ENCODE results near the gene NUP210L. TPM values are rescaled to one million over a fixed set of nuclear protein-coding genes. Genes with fewer than 3 reads are reported as not detected.
A peak's percentile ranks its signal among the peaks of the same experiment; 100 is the strongest.

The NUP210L gene
- total and polyA plus RNA-seq, 9 of the 15 experiments (the other 6 are each of a cell fraction or from before 2014, with no cell fraction given), result 0.01 to 0.04 TPM; not detected in 7

- TF ChIP-seq RAD21 (CRISPR knock-in tag; conservative IDR thresholded peaks at IDR 0.05 in 1 of 2, IDR thresholded peaks at IDR 0.05 in 1 of 2), result peak; percentile 25 to 26; a peak in 1 of 4 replicates
- TF ChIP-seq BRD4 (IDR thresholded peaks at IDR 0.05), result 0 out of 2 replicates have a peak, but pooled peaks have one; percentile 46
- peak; percentile 84; the same call in 1 of the 2 replicates for TF ChIP-seq HMGXB4 (CRISPR knock-in tag; IDR thresholded peaks at IDR 0.05)
- 0 out of 2 replicates have a peak, but pooled peaks have one; percentile 43 for TF ChIP-seq ZBTB9 (CRISPR knock-in tag; IDR thresholded peaks at IDR 0.05)
- TF ChIP-seq PTTG1 (tag; IDR thresholded peaks at IDR 0.05; ENCODE audit: low read depth), result 0 out of 2 replicates have a peak, but pooled peaks have one; percentile 45
- no peak for TF ChIP-seq ZNF282 (CRISPR knock-in tag; IDR thresholded peaks at IDR 0.05)
- TF ChIP-seq PRDM10 (IDR thresholded peaks at IDR 0.05; ENCODE audit: partially characterized antibody), result peak; percentile 98
- peak; percentile 67 for TF ChIP-seq FOSL1 (tag; conservative IDR thresholded peaks at IDR 0.05)
- peak; percentile 77 for TF ChIP-seq LEF1 (IDR thresholded peaks at IDR 0.05)
- peak; percentile 71 for TF ChIP-seq HDAC3 (IDR thresholded peaks at IDR 0.05; ENCODE audit: borderline replicate concordance, partially characterized antibody)
- peak; percentile 67 to 76; a peak in 1 of 4 replicates for TF ChIP-seq ARNT (IDR thresholded peaks at IDR 0.05)
- no peak for TF ChIP-seq GATA2 (CRISPR knock-in tag; IDR thresholded peaks at IDR 0.05)
- no peak for TF ChIP-seq L3MBTL2 (IDR thresholded peaks at IDR 0.05)
- no peak for TF ChIP-seq ARHGAP35 (IDR thresholded peaks at IDR 0.05; ENCODE audit: partially characterized antibody)
- TF ChIP-seq ETV6 (IDR thresholded peaks at IDR 0.05; ENCODE audit: borderline replicate concordance in 1 of 2, low read depth in 2 of 2, low read length in 1 of 2), result no peak
- TF ChIP-seq ETV6 (CRISPR knock-in tag; IDR thresholded peaks at IDR 0.05; ENCODE audit: borderline replicate concordance), result no peak; the same call in 1 of the 2 replicates
- 0 out of 2 replicates have a peak, but pooled peaks have one; percentile 11 for TF ChIP-seq SMAD3 (CRISPR knock-in tag; conservative IDR thresholded peaks at IDR 0.05)
- no peak for TF ChIP-seq RBM25 (IDR thresholded peaks at IDR 0.05; ENCODE audit: low read depth, low read length, severe bottlenecking)
- TF ChIP-seq ARID3A (IDR thresholded peaks at IDR 0.05; ENCODE audit: borderline replicate concordance, low read depth, low read length), result no peak
These were observed 164.3 kb downstream of the NUP210L start, which contains the start of gene RPS27 (continued) for GRCh38 chr1:153990468-153991150.

Measured in K562 (cell line).